Measurements from ENCODE around the gene ALPK1. TPM values are rescaled to one million over a fixed set of nuclear protein-coding genes. Genes with fewer than 3 reads are reported as not detected.

The ALPK1 gene
- total and polyA plus RNA-seq, 4 donors, result 2.8 to 14.0 (median 4.7) TPM

DNA sequence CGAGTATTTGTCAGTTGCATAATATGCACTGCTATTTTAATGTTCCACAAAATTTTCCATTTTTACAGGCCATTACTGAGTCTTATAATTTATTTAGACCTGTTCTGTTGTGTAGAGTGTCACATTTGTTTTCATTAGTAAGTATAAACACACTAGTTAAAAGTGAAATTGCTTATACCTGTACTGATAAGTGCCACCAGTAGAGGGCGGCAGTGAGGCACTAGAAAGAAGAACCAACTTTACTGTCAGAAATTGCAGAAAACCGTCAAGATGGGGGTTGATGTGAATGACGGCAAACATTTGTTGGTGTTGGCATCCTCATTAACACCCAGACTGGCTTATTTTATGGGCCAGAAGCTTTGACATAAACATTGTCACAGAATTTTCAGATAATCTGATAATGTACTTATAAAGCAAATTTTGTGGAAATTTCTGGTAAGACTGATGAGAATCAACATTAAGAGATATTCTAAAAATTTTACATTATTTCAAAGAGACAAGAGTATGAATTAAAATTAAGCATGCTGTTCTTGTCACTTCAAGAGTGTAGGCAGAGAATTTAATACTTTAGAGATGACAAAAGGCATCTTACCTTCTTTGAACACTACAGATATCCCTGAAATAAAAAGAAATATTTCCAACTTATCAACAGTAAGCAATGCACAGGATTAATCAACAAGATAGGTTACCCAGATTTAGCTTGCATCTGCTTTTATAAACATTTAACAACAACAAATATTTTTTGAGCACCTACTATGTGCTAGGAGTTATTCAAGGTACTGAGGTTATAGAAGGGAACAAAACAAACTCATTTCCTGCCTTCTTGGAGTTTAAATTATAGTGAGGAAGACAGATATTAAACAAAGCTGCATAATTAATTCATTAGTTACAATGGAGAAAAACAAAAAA lies 24.9 kb downstream of the ALPK1 start:
- H3K27ac ChIP-seq (ENCODE audit: low read depth in 1 of 2, low read length in 2 of 2), result no peak overlapping the region
- H3K9me3 ChIP-seq (ENCODE audit: control insufficient read depth in 4 of 4, low read length in 3 of 4), result no peaks in the 10 kb centered on the region
- H3K4me1 ChIP-seq (ENCODE audit: control insufficient read depth in 4 of 4, insufficient read depth in 4 of 4, low read length in 3 of 4), result peaks cover 0 to 5% (median 0%) of the 10 kb centered on the region in 4 donors
- H3K4me3 ChIP-seq (ENCODE audit: low read depth in 1 of 3, low read length in 3 of 3), result no peak overlapping the region
- peaks cover 1 to 6% (median 3%) of the 10 kb centered on the region in 4 donors for H3K36me3 ChIP-seq (ENCODE audit: control insufficient read depth in 4 of 4, insufficient read depth in 3 of 4, low read depth in 1 of 4, low read length in 3 of 4)
- TF ChIP-seq CTCF (IDR thresholded peaks at IDR 0.05; ENCODE audit: low read depth, low read length, missing input control) (peak; percentile 80), RAD21 (IDR thresholded peaks at IDR 0.05) (peak; percentile 71 to 84), RXRA (IDR thresholded peaks at IDR 0.05) (no peak), REST (IDR thresholded peaks at IDR 0.05) (no peak)
- no peak overlapping the region for H3K9ac ChIP-seq (ENCODE audit: low read depth in 1 of 2, low read length in 2 of 2)
- WGBS, result 23% methylated on average over 4 of the region's 4 CpGs
- no peaks in the 10 kb centered on the region for H3K27me3 ChIP-seq (ENCODE audit: control insufficient read depth in 4 of 4, insufficient read depth in 4 of 4, low read length in 3 of 4)
- peak; percentile 73 for DNase-seq (ENCODE audit: low spot score)

GRCh38 chr4:112322866-112323265 lies 25.7 kb downstream of the ALPK1 start:
- 97% methylated on average over 3 of the region's 3 CpGs for WGBS
- Histone ChIP-seq H3K9ac (ENCODE audit: low read depth in 1 of 2, low read length in 2 of 2) (no peak overlapping the region), H3K4me3 (ENCODE audit: low read depth in 1 of 3, low read length in 3 of 3) (no peak overlapping the region), H3K9me3 (ENCODE audit: control insufficient read depth in 4 of 4, low read length in 3 of 4) (no peaks in the 10 kb centered on the region), H3K4me1 (ENCODE audit: control insufficient read depth in 4 of 4, insufficient read depth in 4 of 4, low read length in 3 of 4) (peaks cover 0 to 5% (median 0%) of the 10 kb centered on the region in 4 donors), H3K27me3 (ENCODE audit: control insufficient read depth in 4 of 4, insufficient read depth in 4 of 4, low read length in 3 of 4) (no peaks in the 10 kb centered on the region), H3K36me3 (ENCODE audit: control insufficient read depth in 4 of 4, insufficient read depth in 3 of 4, low read depth in 1 of 4, low read length in 3 of 4) (peaks cover 1 to 6% (median 3%) of the 10 kb centered on the region in 4 donors), H3K27ac (ENCODE audit: low read depth in 1 of 2, low read length in 2 of 2) (no peak overlapping the region)
- DNase-seq (ENCODE audit: low spot score), result no peak
- TF ChIP-seq SP1 (IDR thresholded peaks at IDR 0.05) (no peak), RXRA (IDR thresholded peaks at IDR 0.05) (no peak), EGR1 (IDR thresholded peaks at IDR 0.05; ENCODE audit: low read depth in 2 of 2) (no peak), NR2F2 (IDR thresholded peaks at IDR 0.05) (no peak), YY1 (IDR thresholded peaks at IDR 0.05) (no peak), REST (IDR thresholded peaks at IDR 0.05) (no peak), FOXA1 (IDR thresholded peaks at IDR 0.05) (no peak), GABPA (IDR thresholded peaks at IDR 0.05 in 1 of 2, conservative IDR thresholded peaks at IDR 0.05 in 1 of 2) (no peak), HNF4A (conservative IDR thresholded peaks at IDR 0.05) (no peak)
